HG02885 (cell line): ENCODE results near the gene ATP13A4.

Source experiments
- ATAC-seq: cut with Tn5 transposase; IDR thresholded peaks from one replicate; pipeline ENCODE4 v1.9.1; 2021; ENCODE audit warnings: mild to moderate bottlenecking; ENCODE audit not compliant: unreplicated experiment, poor library complexity

Gene ATP13A4

DNA sequence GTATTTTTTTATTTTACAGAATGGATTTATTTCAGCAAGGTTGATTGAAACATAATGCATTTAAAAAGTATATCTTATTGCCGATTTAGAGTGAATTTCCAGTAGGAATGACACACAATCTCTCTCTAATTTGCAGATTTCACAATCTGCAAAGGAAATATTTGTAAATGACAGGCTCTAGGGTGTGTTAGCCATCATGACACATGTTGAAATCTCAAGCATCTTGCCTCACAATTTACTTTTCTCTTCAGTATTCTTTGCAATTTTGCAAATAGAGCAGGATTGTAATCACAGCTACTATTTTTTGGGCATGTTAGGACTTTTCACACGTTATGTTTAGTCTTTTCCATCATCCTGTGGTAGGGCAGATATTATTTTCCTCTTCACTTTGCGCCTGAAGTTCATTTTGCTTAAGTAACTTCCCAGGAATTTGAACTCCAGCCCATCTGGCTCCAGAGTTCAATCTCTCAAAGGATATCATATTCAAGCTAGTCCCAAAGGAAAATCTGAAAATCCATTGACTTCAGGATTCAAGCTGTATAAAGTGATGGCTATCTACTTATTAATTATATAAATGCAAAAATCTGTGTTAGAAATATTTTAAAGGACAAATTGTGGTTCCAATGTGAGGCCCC, 55.4 kb downstream of the ATP13A4 start:
- ATAC-seq = no peak

- ATAC-seq = no peak
These were observed 56.5 kb downstream of the ATP13A4 start for GRCh38 chr3:193498215-193498614.

DNA sequence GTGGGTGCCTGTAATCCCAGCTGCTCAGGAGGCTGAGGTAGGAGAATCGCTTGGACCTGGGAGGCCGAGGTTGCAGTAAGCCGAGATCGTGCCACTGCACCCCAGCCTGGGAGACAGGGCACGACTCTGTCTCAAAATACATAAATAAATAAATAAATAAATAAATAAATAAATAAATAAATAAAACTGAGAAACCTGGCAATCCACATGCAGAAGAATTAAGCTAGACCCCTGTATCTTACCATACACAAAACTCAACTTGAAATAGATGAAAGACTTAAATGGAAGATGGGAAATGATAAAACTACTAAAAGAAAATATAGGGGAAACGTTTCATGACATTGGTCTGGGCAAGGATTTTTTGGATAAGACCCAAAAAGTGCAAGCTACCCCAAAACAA, 58.0 kb downstream of the ATP13A4 start:
- ATAC-seq = no peak

DNA sequence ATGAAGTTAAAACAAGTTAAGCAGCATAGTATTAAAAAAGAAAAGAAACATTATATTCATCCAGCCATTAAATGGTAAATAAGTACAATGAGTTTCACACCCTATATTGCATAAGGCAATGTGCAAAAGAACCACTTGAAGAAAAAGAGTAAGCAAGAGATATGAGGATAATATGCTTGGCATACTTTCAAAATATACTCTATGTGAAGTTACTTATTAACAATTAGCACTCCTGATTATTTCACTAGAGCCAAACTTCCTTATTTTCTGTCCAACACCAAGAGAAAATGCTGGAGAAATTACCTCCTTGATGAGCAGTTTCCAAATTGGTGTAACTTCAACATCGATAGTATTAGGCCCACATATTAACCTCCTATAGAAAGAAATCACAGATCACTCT, 63.7 kb downstream of the ATP13A4 start:
- ATAC-seq = no peak

DNA sequence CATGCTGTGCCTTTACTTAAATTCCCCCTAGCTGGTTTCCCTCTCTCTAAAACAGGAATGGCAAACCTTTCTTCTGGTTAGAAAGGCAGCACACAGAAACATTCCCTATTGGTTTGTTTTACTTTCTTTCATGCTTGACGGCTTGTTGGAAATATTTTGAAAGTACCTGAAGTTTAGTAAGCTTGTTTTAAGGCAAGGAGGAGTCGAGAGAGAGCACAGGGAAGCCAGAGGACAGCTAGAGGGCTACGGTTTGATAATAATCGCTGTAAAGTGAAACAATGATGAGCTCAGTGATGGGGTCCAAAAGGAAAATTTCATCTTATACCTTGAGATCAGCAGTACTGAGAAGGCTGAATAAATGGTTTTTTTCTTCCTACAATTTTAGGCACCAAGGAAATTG, 64.1 kb downstream of the ATP13A4 start:
- ATAC-seq = no peak

GRCh38 chr3:193489949-193490348, 64.7 kb downstream of the ATP13A4 start:
- no peak for ATAC-seq

GRCh38 chr3:193488741-193489140, 66.0 kb downstream of the ATP13A4 start:
- no peak for ATAC-seq

- no peak for ATAC-seq
These were observed 70.6 kb downstream of the ATP13A4 start for GRCh38 chr3:193483988-193484539.

- ATAC-seq = no peak
These were observed 73.3 kb downstream of the ATP13A4 start for GRCh38 chr3:193481436-193481835.

- ATAC-seq = no peak
These were observed 80.2 kb downstream of the ATP13A4 start for GRCh38 chr3:193474446-193474845.

DNA sequence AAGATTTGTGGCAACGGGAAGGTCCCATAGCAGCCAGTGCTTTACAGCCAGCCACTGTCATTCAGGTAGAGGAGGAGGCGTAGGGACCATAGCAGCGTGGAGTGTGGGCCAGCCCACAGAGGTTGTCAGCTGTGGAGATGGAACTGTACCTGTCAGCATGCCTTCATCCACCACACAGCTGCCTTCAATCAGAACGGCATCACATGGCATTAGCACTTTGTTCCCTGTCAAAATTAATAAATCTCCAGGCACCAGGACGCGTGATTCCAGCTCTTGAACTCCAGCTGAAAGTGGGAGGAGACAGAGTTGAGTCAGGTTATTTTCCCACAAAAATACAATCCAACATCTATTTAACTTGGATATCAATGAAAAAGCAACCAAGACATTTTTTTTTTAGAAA, 84.0 kb downstream of the ATP13A4 start:
- ATAC-seq = no peak

DNA sequence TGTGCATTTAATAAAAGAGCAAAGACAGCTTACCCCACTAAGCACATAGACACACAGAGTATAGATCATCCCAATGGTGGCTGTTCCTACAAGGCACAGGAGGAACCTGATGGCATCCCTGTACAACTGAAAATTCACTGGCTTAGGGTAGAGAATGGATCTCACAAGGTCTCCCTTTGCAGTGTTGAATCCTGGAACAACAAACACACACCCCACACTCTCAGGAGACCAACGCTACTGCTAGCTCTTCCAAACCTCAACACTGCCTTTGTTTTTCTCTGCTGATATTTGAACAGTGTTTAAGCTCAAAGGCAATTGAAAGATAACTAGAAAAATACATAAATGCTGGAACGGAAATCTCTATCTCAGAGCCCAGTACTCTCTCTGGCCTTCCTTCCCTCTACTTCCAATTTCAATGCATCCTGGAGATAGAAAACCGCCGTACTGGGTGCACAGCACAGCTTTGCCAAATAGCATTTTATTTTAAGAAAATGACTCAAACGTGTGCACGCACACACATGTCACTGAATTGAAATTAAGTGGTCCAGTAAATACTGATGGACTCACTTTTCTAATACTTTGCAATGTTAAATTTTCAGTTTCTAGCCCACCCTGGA, 88.6 kb downstream of the ATP13A4 start:
- no peak for ATAC-seq

DNA sequence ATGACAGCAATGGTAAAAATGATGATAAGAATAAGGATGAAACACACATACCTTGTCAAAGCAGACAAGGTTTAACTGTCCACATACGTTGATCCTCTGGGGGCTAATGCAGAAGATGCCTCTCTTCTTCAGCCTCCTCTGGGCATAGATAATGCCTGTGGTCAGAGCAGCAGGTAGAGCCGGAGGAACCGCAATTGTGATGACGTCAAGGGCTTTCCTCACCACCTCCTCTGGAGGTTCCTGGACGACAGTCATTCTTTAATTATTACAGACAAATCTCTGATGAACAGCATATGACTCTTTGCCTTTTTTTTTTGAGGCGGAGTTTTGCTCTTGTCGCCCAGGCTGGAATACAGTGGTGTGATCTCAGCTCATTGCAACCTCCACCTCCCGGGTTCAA, 89.8 kb downstream of the ATP13A4 start:
- no peak for ATAC-seq

- ATAC-seq = no peak
These were observed 97.2 kb downstream of the ATP13A4 start for GRCh38 chr3:193457526-193457925.

DNA sequence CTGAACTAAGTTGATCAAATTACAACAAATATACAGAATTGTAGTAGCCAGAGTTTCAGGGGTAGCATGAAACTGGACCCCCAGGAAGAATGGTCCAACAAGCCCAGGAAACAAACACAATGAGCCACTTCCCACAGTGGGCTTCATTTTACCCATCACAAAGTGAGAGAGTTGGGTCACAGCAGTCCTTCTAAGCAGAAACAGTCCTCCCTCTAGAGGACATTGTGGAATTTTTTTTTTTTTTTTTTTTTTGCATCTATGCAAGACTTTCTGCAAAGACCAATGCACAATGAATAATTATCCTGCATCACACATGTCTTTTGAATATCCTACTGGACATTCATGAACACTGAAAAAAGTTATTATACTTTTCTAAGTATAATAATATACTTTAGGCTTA, 102.4 kb downstream of the ATP13A4 start:
- no peak for ATAC-seq

GRCh38 chr3:193451902-193452301, 102.8 kb downstream of the ATP13A4 start:
- no peak for ATAC-seq

DNA sequence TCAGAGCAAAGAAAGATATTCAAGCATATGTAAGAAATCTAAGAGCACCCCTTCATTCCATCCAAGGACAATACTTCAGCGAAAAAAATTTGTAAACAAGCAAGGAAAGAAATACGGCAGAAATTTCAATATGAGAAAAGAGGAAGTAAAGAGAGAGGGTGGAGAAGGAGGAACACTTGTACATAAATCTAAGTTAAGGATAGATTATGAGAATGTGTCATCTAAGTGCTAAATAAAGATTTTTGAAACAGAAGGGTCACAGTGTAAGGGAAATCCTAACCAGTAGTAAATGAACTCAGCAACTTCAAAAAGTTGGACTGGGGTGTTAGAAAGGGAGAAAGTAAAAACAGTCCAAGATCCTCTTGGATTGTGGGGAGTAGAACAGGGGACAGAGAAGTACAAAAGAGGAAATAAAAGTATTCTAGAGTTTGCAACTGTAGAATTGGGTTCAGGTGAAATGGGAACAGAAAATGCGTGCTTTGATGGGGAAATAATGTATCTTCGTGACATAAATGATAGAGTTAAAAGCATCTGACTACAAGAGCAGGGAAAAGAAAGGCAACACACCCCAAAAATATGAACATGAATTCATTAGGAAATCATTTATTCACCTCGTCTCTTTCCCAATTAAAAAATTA, 107.6 kb downstream of the ATP13A4 start:
- no peak for ATAC-seq

DNA sequence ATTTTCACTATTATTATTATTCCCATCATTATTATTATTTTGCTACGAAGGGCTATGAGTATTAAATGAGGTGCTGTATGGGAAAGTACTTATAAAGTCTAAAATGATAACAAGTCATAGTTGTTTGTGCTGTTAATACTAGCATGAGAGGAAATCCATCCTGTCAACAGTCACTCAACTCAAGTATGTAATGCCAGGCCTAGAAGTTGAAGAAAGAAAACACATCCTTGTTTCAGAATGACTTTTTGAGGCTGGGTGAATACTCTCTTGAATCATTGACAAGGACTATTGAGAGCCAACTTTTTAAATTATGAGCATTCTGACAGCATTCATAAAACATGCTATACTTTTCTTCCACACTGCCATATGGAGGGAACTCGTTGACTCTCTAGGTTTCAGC, 115.3 kb downstream of the ATP13A4 start:
- no peak for ATAC-seq

- ATAC-seq = no peak
These were observed 135.9 kb downstream of the ATP13A4 start for GRCh38 chr3:193418576-193419373.

DNA sequence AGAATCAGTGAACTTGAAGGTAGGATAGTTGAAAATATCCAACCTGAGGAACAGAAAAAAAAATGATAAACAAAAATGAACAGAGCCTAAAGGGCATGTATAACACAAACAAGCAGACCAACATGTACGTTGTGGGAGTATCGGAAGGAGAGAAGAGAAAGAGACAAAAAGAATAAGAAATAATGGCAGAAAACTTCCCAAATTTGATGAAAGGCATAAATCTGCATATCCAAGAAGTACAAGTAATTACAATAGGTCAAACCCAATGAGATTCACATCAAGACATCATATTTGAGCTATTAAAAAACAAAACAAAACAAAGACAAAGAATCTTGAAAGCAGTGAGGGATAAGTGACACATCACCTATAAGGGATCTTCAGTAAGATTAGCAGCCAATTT, 138.1 kb downstream of the ATP13A4 start:
- ATAC-seq = no peak

DNA sequence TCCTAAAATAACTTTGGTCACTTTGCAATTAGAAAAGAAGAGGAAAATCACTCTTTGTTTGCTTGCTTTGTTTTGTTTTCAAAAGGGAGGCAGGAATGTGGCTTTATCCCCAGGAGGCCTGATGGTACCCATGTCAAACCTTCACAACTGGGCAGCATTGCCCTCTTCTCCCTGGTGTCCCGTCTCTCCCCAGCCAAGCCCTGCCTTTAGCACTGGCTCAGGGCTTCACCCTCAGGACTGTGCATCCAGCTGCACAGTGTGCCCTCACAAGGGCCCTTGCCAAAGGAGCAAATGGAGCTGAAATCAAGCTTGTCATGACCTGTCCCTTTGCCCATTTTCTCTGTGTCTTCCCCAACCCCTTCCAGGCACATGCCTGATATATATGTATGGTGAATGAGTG, 147.0 kb downstream of the ATP13A4 start:
- no peak for ATAC-seq
